HL-60 (cell line): Measurements from ENCODE around the gene EMP3.

Experiments used
- DNase-seq, 2 experiments: peaks; one replicate each; pipeline ENCODE4 v3.0.0-alpha.2; 2010 to 2020; ENCODE audit warnings: low read depth in 1 of 2, low spot score in 1 of 2
- H3K27ac ChIP-seq: fragments of 250-450 bp; sonication (Bioruptor Pico); replicated peaks from 2 replicates; pipeline ENCODE4 v1.5.1; 2020; ENCODE audit warnings: mild to moderate bottlenecking, moderate library complexity
- H3K27me3 ChIP-seq: fragments of 250-450 bp; sonication (Bioruptor Pico); 2 replicates; pipeline ENCODE4 v1.5.1; 2021; ENCODE audit warnings: mild to moderate bottlenecking, moderate library complexity; ENCODE audit not compliant: insufficient read depth, poor library complexity, severe bottlenecking
- H3K4me3 ChIP-seq: replicated peaks from 2 replicates; pipeline ENCODE4 v1.5.1; 2011; ENCODE audit warnings: mild to moderate bottlenecking, control low read depth, low read length; ENCODE audit not compliant: insufficient read depth
- CTCF ChIP-seq: IDR thresholded peaks from one replicate; pipeline ENCODE4 v1.5.1; 2011; ENCODE audit warnings: low read length, control low read depth, inconsistent platforms; ENCODE audit not compliant: insufficient read depth
- GABPA ChIP-seq: IDR thresholded peaks from 2 replicates; pipeline ENCODE4 v1.6.1; 2012; ENCODE audit warnings: low read depth
- POLR2AphosphoS5 ChIP-seq: IDR thresholded peaks from 2 replicates; pipeline ENCODE4 v1.6.1; 2012; ENCODE audit warnings: low read depth
- REST ChIP-seq: IDR thresholded peaks from 2 replicates; pipeline ENCODE4 v1.6.1; 2012; ENCODE audit warnings: low read depth; ENCODE audit not compliant: insufficient replicate concordance
- SPI1 ChIP-seq: IDR thresholded peaks from 2 replicates; pipeline ENCODE4 v1.6.1; 2012; ENCODE audit warnings: low read depth, mild to moderate bottlenecking, borderline replicate concordance

The EMP3 gene

GRCh38 chr19:48355365-48355954 lies 30.1 kb downstream of the EMP3 start:
- Histone ChIP-seq H3K27me3 (no peaks in the 10 kb centered on the region), H3K4me3 (no peak overlapping the region), H3K27ac (no peak overlapping the region)
- TF ChIP-seq POLR2AphosphoS5 = no peak
- no peak for TF ChIP-seq CTCF
- no peak for TF ChIP-seq REST
- TF ChIP-seq SPI1 = no peak
- no peak for TF ChIP-seq GABPA
- no peak for DNase-seq

GRCh38 chr19:48359123-48359522 lies 33.8 kb downstream of the EMP3 start:
- H3K27ac ChIP-seq = no peak overlapping the region
- no peak for TF ChIP-seq REST
- no peak for TF ChIP-seq POLR2AphosphoS5
- no peak for TF ChIP-seq GABPA
- no peak for TF ChIP-seq SPI1
- TF ChIP-seq CTCF = no peak
- H3K27me3 ChIP-seq = no peaks in the 10 kb centered on the region
- no peak overlapping the region for H3K4me3 ChIP-seq
- DNase-seq = no peak

GRCh38 chr19:48361912-48362311 lies 36.6 kb downstream of the EMP3 start:
- H3K4me3 ChIP-seq = no peak overlapping the region
- no peak for DNase-seq
- no peak overlapping the region for H3K27ac ChIP-seq
- no peaks in the 10 kb centered on the region for H3K27me3 ChIP-seq
- TF ChIP-seq CTCF (no peak), POLR2AphosphoS5 (no peak), GABPA (no peak), REST (no peak), SPI1 (no peak)
